ENCODE data around the gene SMARCD2. TPM values are rescaled to one million over a fixed set of nuclear protein-coding genes. Genes with fewer than 3 reads are reported as not detected.

SMARCD2 gene
- total and polyA plus RNA-seq, 2 of the 13 experiments (the other 11 are each of a cell fraction or from before 2014, with no cell fraction given), result 122 to 150 TPM

- TF ChIP-seq ZIK1 (CRISPR knock-in tag; IDR thresholded peaks at IDR 0.05; ENCODE audit: borderline replicate concordance, low read depth), result peak; percentile 97; the same call in 1 of the 2 replicates
- TF ChIP-seq THAP8 (CRISPR knock-in tag; IDR thresholded peaks at IDR 0.05; ENCODE audit: borderline replicate concordance), result no peak; the same call in 1 of the 2 replicates
- TF ChIP-seq ZNF337 (CRISPR knock-in tag; IDR thresholded peaks at IDR 0.05; ENCODE audit: borderline replicate concordance, low read depth), result peak; percentile 99
- TF ChIP-seq SOX6 (IDR thresholded peaks at IDR 0.05), result no peak
- TF ChIP-seq SOX6 (CRISPR knock-in tag; IDR thresholded peaks at IDR 0.05), result peak; percentile 75
- TF ChIP-seq ZFP82 (CRISPR knock-in tag; IDR thresholded peaks at IDR 0.05; ENCODE audit: borderline replicate concordance), result no peak; the same call in 1 of the 2 replicates
- TF ChIP-seq ZNF547 (CRISPR knock-in tag; IDR thresholded peaks at IDR 0.05), result peak; percentile 95
- peak; percentile 87 for TF ChIP-seq MYC (CRISPR knock-in tag; IDR thresholded peaks at IDR 0.05; ENCODE audit: borderline replicate concordance)
- TF ChIP-seq THAP11 (CRISPR knock-in tag; IDR thresholded peaks at IDR 0.05), result peak; percentile 93
- peak; percentile 76; the same call in 1 of the 2 replicates for TF ChIP-seq ZNF251 (CRISPR knock-in tag; IDR thresholded peaks at IDR 0.05)
- no peak for TF ChIP-seq ZBTB37 (CRISPR knock-in tag; IDR thresholded peaks at IDR 0.05)
- TF ChIP-seq NR0B2 (CRISPR knock-in tag; IDR thresholded peaks at IDR 0.05), result peak; percentile 93
- TF ChIP-seq BORCS8-MEF2B (CRISPR knock-in tag; IDR thresholded peaks at IDR 0.05), result peak; percentile 82; the same call in 1 of the 2 replicates
- TF ChIP-seq REXO4 (CRISPR knock-in tag; IDR thresholded peaks at IDR 0.05; ENCODE audit: borderline replicate concordance), result no peak
- peak; percentile 96 for TF ChIP-seq MTERF4 (CRISPR knock-in tag; IDR thresholded peaks at IDR 0.05)
- TF ChIP-seq ZGPAT (CRISPR knock-in tag; IDR thresholded peaks at IDR 0.05), result peak; percentile 90
- TF ChIP-seq HMGXB4 (CRISPR knock-in tag; IDR thresholded peaks at IDR 0.05; ENCODE audit: borderline replicate concordance in 1 of 2, low read depth in 1 of 2), result peak; percentile 98
- TF ChIP-seq ZNF569 (CRISPR knock-in tag; IDR thresholded peaks at IDR 0.05; ENCODE audit: borderline replicate concordance), result peak; percentile 54; the same call in 1 of the 2 replicates
- TF ChIP-seq TOPORS (CRISPR knock-in tag; IDR thresholded peaks at IDR 0.05), result peak; percentile 80; the same call in 1 of the 2 replicates
- peak; percentile 87 for TF ChIP-seq ZNF749 (CRISPR knock-in tag; IDR thresholded peaks at IDR 0.05; ENCODE audit: borderline replicate concordance)
- no peak for TF ChIP-seq ZC3H4 (CRISPR knock-in tag; IDR thresholded peaks at IDR 0.05; ENCODE audit: borderline replicate concordance)
Observed at GRCh38 chr17:63827002-63827800, 15.3 kb downstream of the SMARCD2 start, which contains the start of the genes FTSJ3 and PSMC5 (continued).
